Ishikawa (cell line): Measurements from ENCODE around the gene TMEM30B.

Experiments used
- CEBPB ChIP-seq: IDR thresholded peaks from 2 replicates; pipeline ENCODE4 v1.6.1; 2012
- CREB1 ChIP-seq: IDR thresholded peaks from 2 replicates; pipeline ENCODE4 v1.6.1; 2012; ENCODE audit warnings: low read depth
- EGR1 ChIP-seq: IDR thresholded peaks from 2 replicates; pipeline ENCODE4 v1.6.1; 2012
- EP300 ChIP-seq: IDR thresholded peaks from 2 replicates; pipeline ENCODE4 v1.6.1; 2012; ENCODE audit warnings: borderline replicate concordance
- RAD21 ChIP-seq: IDR thresholded peaks from 2 replicates; pipeline ENCODE4 v1.6.1; 2012; ENCODE audit warnings: low read depth
- TAF1 ChIP-seq: IDR thresholded peaks from 2 replicates; pipeline ENCODE4 v1.6.1; 2012; ENCODE audit warnings: low read depth, mild to moderate bottlenecking
- TCF12 ChIP-seq: IDR thresholded peaks from 2 replicates; pipeline ENCODE4 v1.6.1; 2012; ENCODE audit warnings: low read depth
- TEAD4 ChIP-seq: IDR thresholded peaks from 2 replicates; pipeline ENCODE4 v1.6.1; 2012
- YY1 ChIP-seq: IDR thresholded peaks from 2 replicates; pipeline ENCODE4 v1.6.1; 2012; ENCODE audit warnings: low read depth
- ZBTB7A ChIP-seq: IDR thresholded peaks from 2 replicates; pipeline ENCODE4 v1.6.1; 2012; ENCODE audit warnings: low read depth
- TF ChIP-seq, protein P1 (sequence below): IDR thresholded peaks from 2 replicates; pipeline ENCODE4 v1.6.1; 2012; ENCODE audit warnings: low read depth, mild to moderate bottlenecking

DNA sequence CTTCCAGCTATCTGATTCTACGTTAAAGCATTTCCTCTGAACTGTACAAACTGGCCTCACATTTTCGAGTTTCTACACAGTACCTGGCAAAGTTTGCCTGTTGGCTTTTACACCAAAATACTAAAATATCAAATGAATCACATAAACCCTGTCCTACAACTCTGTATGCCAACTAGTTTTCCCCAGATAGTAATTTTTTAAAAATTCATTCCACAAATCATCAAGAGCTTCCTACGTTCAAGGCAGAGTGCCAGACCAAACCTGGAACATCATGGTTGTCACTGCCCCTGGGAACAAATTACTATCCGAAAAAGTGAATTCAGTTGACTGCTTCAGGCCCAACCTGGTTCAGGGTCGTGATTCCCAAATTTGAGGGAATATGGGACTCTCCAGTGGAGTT lies 2.1 kb downstream of the TMEM30B start:
- TF ChIP-seq TAF1 (no peak), TEAD4 (no peak), YY1 (no peak), RAD21 (no peak), CEBPB (no peak), ZBTB7A (no peak), CREB1 (no peak), EP300 (no peak), TCF12 (no peak), EGR1 (no peak)
- TF ChIP-seq, protein P1, sequence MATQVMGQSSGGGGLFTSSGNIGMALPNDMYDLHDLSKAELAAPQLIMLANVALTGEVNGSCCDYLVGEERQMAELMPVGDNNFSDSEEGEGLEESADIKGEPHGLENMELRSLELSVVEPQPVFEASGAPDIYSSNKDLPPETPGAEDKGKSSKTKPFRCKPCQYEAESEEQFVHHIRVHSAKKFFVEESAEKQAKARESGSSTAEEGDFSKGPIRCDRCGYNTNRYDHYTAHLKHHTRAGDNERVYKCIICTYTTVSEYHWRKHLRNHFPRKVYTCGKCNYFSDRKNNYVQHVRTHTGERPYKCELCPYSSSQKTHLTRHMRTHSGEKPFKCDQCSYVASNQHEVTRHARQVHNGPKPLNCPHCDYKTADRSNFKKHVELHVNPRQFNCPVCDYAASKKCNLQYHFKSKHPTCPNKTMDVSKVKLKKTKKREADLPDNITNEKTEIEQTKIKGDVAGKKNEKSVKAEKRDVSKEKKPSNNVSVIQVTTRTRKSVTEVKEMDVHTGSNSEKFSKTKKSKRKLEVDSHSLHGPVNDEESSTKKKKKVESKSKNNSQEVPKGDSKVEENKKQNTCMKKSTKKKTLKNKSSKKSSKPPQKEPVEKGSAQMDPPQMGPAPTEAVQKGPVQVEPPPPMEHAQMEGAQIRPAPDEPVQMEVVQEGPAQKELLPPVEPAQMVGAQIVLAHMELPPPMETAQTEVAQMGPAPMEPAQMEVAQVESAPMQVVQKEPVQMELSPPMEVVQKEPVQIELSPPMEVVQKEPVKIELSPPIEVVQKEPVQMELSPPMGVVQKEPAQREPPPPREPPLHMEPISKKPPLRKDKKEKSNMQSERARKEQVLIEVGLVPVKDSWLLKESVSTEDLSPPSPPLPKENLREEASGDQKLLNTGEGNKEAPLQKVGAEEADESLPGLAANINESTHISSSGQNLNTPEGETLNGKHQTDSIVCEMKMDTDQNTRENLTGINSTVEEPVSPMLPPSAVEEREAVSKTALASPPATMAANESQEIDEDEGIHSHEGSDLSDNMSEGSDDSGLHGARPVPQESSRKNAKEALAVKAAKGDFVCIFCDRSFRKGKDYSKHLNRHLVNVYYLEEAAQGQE: no peak
